DMS79 treated with DMSO at 0.1 percent for 48 hours (cell line): ENCODE results near the gene DENND10.
"Not testable (repeated sequence)": the region's sequence is repeated elsewhere in the genome, so short reads cannot be mapped to it uniquely, and the experiment has no call there.

Experiments
- DNase-seq: peaks from one replicate; lab custom pipeline; 2025; lab: John Stamatoyannopoulos, UW

Gene DENND10

GRCh38 chr10:119098576-119098975 lies 5.3 kb upstream of the DENND10 start:
- no peak for DNase-seq

GRCh38 chr10:119100434-119101238 lies 3.3 kb upstream of the DENND10 start:
- DNase-seq = no peak

GRCh38 chr10:119101366-119102098 lies 2.4 kb upstream of the DENND10 start:
- DNase-seq = peak; percentile 28

GRCh38 chr10:119103241-119103902 lies 541 bp upstream of the DENND10 start:
- no peak for DNase-seq

GRCh38 chr10:119104654-119105015 lies 722 bp downstream of the DENND10 start:
- DNase-seq = no peak

GRCh38 chr10:119105155-119105554 lies 1.2 kb downstream of the DENND10 start:
- no peak for DNase-seq

GRCh38 chr10:119105899-119106298 lies 2.0 kb downstream of the DENND10 start:
- DNase-seq = not testable (repeated sequence)

- not testable (repeated sequence) for DNase-seq
Measured at GRCh38 chr10:119107106-119107505, 3.2 kb downstream of the DENND10 start.

GRCh38 chr10:119107771-119108170 lies 3.9 kb downstream of the DENND10 start:
- DNase-seq = not testable (repeated sequence)

- no peak for DNase-seq
Measured at GRCh38 chr10:119112056-119112455, 8.1 kb downstream of the DENND10 start.

GRCh38 chr10:119113751-119114732 lies 10.1 kb downstream of the DENND10 start:
- DNase-seq = no peak

GRCh38 chr10:119115926-119116325 lies 12.0 kb downstream of the DENND10 start:
- DNase-seq = no peak

- no peak for DNase-seq
Measured at GRCh38 chr10:119116326-119116951, 12.5 kb downstream of the DENND10 start.

- no peak for DNase-seq
Measured at GRCh38 chr10:119118231-119118630, 14.3 kb downstream of the DENND10 start.

- no peak for DNase-seq
Measured at GRCh38 chr10:119119400-119119799, 15.5 kb downstream of the DENND10 start.

- no peak for DNase-seq
Measured at GRCh38 chr10:119120413-119120867, 16.5 kb downstream of the DENND10 start.

- DNase-seq = no peak
Measured at GRCh38 chr10:119120875-119121274, 17.0 kb downstream of the DENND10 start.

GRCh38 chr10:119125942-119126341 lies 22.0 kb downstream of the DENND10 start:
- no peak for DNase-seq

GRCh38 chr10:119129721-119130120 lies 25.8 kb downstream of the DENND10 start:
- DNase-seq = no peak

GRCh38 chr10:119131512-119132240 lies 27.8 kb downstream of the DENND10 start:
- peak; percentile 30 for DNase-seq
